Effector CD8-positive, alpha-beta T cell (primary cell): Measurements from ENCODE around the gene GRK3.
"Not testable (repeated sequence)": the region's sequence is repeated elsewhere in the genome, so short reads cannot be mapped to it uniquely, and the experiment has no call there.

Source experiments
- DNase-seq: peaks from one replicate; lab custom pipeline; 2025; lab: John Stamatoyannopoulos, UW

Gene GRK3

DNA sequence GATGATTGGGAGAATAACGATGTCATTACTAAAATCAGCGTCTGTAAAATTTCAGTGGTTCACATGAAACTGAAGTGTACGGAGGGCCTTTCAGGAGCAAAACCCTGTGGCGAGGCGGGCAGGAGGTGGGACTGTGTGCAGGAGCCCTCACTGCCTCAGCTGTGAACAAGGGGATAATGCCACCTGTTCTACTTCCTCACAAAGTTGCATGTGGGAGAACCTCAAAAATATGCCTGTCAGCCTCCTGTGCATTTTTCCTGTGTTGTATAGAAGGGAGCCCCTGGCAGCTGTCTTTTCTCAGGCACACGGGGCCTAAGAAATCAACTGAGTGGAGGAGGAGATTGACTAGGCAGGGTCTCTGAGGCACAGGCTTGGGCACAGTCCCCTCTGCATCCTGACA, 134.5 kb downstream of the GRK3 start:
- DNase-seq, result no peak

- DNase-seq, result no peak
Measured at GRCh38 chr22:25701056-25701780, 136.7 kb downstream of the GRK3 start.

- DNase-seq, result no peak
Measured at GRCh38 chr22:25702040-25702439, 137.6 kb downstream of the GRK3 start.

- DNase-seq, result no peak
Measured at GRCh38 chr22:25702571-25703167, 138.2 kb downstream of the GRK3 start.

GRCh38 chr22:25704701-25705100, 140.2 kb downstream of the GRK3 start:
- DNase-seq, result no peak

- DNase-seq, result no peak
Measured at GRCh38 chr22:25706197-25706596, 141.7 kb downstream of the GRK3 start.

GRCh38 chr22:25708430-25708829, 144.0 kb downstream of the GRK3 start:
- not testable (repeated sequence) for DNase-seq

DNA sequence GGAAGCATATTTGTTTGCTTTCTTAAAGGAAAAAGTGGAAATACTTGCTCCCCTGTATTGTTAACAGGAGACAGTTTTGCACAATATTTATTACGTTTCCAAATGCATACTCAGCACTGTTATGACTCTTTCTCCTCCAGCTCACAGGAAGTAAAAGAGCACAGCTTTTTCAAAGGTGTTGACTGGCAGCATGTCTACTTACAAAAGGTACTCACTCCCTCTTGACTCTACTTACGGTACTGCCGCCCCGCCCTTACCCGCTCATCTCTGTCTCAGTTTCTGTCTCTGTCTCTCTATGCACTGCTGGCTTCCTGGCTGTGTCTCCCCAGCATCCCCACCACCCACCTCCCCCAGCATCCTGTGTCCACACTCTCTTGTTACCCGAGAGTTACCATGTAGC, 145.3 kb downstream of the GRK3 start:
- DNase-seq, result no peak

- no peak for DNase-seq
Measured at GRCh38 chr22:25710501-25710900, 146.0 kb downstream of the GRK3 start.

- no peak for DNase-seq
Measured at GRCh38 chr22:25711491-25711890, 147.0 kb downstream of the GRK3 start.

DNA sequence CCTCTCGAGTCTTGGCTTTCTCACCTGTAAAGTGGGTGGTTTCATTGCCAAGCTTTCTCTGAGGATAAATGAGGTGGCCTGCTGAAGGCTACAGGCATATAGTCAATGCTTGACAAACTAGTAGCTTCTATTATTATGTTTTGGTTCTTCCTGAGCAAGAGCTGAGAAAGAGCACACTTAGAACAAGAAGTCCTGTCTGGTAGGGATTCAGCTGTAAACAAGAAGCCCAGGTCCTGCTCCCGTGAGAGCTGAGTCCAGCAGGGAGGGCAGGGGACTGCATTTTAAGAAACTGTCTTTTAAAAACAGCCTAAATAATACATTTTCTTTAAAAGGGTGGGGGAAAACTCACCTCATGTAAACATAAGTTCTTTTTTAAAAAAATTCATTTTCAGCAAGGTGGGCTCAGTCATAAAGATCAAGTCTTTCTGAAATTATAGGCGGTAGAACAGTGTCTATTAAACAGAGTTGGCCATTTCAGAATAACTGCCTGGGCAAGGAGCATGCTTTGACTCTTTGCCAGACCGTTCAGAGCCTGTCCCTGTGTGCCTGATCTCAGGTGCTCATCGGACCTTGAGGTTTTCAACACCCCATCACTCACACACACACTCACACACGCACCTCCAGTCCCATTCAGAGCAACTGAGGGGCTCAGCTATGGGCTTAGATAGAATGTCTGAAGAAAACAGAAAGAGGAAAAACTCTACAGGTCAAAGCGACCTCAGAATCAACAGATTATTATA, 148.4 kb downstream of the GRK3 start:
- no peak for DNase-seq

GRCh38 chr22:25714070-25714469, 149.6 kb downstream of the GRK3 start:
- DNase-seq, result no peak

- no peak for DNase-seq
Measured at GRCh38 chr22:25714739-25715138, 150.3 kb downstream of the GRK3 start.

DNA sequence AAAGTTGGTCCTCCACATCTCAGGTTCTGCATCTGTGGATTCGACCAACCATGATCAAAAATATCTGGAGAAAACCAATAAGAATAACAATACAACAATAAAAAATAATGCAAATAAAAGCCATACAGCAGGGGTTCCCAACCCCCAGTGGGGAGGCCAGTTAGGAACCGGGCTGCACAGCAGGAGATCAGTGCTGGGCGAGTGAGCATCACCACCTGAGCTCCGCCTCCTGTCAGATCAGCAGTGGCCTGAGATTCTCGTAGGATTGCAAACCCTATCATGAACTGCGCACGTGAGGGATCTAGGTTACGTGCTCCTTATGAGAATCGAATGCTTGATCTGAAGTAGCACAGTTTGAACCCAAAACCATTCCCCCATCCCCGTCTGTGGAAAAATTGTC, 152.2 kb downstream of the GRK3 start:
- DNase-seq, result no peak

GRCh38 chr22:25718135-25718840, 153.8 kb downstream of the GRK3 start:
- DNase-seq, result no peak

- no peak for DNase-seq
Measured at GRCh38 chr22:25722223-25722622, 157.7 kb downstream of the GRK3 start.

GRCh38 chr22:25722626-25723025, 158.2 kb downstream of the GRK3 start:
- DNase-seq, result no peak

GRCh38 chr22:25726241-25726640, 161.8 kb downstream of the GRK3 start:
- DNase-seq, result no peak

- DNase-seq, result no peak
Measured at GRCh38 chr22:25728071-25728470, 163.6 kb downstream of the GRK3 start.

- DNase-seq, result no peak
Measured at GRCh38 chr22:25729016-25729995, 164.8 kb downstream of the GRK3 start.

DNA sequence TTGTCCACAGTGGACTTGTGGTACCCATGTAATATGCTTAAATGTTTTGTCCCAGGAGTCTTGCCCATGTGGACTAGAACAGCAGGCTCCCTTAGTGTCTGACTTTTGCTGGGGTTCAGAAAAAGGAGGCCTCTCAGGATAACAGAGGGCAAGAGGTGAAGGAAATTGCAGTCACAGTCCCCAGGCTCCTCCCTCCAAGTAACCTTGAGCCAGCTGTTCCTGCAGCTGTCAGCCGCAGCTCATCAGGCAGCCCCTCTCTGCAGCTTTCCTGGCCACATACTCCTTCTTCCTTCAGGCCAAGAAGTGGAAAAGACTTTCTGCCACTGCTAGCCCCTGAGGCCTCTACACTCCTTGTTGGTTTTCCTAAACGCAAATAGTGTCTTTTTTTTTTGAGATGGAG, 171.2 kb downstream of the GRK3 start:
- no peak for DNase-seq
